ENCODE results near the gene PAK5. TPM values are rescaled to one million over a fixed set of nuclear protein-coding genes. Genes with fewer than 3 reads are reported as not detected.

The PAK5 gene
- total RNA-seq, 1 experiment from 2014 or later: not detected

- no peak for TF ChIP-seq YY1 (IDR thresholded peaks at IDR 0.05; ENCODE audit: extremely low read depth, insufficient replicate concordance, low read depth, low read length)
- no peak for TF ChIP-seq TCF7L2 (IDR thresholded peaks at IDR 0.05; ENCODE audit: borderline replicate concordance, extremely low read depth, insufficient read depth, insufficient read length)
- no peak for TF ChIP-seq POLR2AphosphoS5 (IDR thresholded peaks at IDR 0.05; ENCODE audit: low read depth, low read length)
- no peak for TF ChIP-seq SP1 (IDR thresholded peaks at IDR 0.05; ENCODE audit: low read depth)
- no peak for TF ChIP-seq CBX3 (IDR thresholded peaks at IDR 0.05; ENCODE audit: low read depth)
- TF ChIP-seq CEBPB (IDR thresholded peaks at IDR 0.05; ENCODE audit: low read depth): no peak
- TF ChIP-seq EZH2phosphoT487 (IDR thresholded peaks at IDR 0.05; ENCODE audit: borderline replicate concordance): no peak
Observed at GRCh38 chr20:9500121-9500520, 338.8 kb downstream of the PAK5 start (continued).

GRCh38 chr20:9499126-9499899, 339.6 kb downstream of the PAK5 start:
- TF ChIP-seq ELF1 (IDR thresholded peaks at IDR 0.05; ENCODE audit: borderline replicate concordance, low read depth) (no peak), SIN3A (IDR thresholded peaks at IDR 0.05; ENCODE audit: low read depth) (no peak), FOSL1 (IDR thresholded peaks at IDR 0.05; ENCODE audit: low read depth) (no peak), POLR2A (IDR thresholded peaks at IDR 0.05; ENCODE audit: borderline replicate concordance, extremely low read depth, insufficient read depth, insufficient read length) (no peak), ZBTB33 (IDR thresholded peaks at IDR 0.05; ENCODE audit: extremely low read depth, insufficient replicate concordance, low read length) (no peak), YY1 (IDR thresholded peaks at IDR 0.05; ENCODE audit: extremely low read depth, insufficient replicate concordance, low read depth, low read length) (no peak), EGR1 (IDR thresholded peaks at IDR 0.05; ENCODE audit: low read depth) (no peak), MAX (IDR thresholded peaks at IDR 0.05) (no peak)
- RAD21 ChIA-PET (ENCODE audit: low non-redundant PET in 1 of 2, low total read pairs in 2 of 2, uncharacterized antibody in 2 of 2, unreplicated experiment in 2 of 2): no interaction called here
- BruUV-seq (replicated peaks): no TSS peak

More at GRCh38 chr20:9499126-9499899, 339.6 kb downstream of the PAK5 start:
- ATAC-seq (no peak), DNase-seq (ENCODE audit: low read depth, low spot score) (no peak)
- Histone ChIP-seq H3K27ac (ENCODE audit: low read depth, low read length) (no peak overlapping the region), H3K4me3 (replicated peaks in 1 of 2; ENCODE audit: low read depth in 1 of 2, low read length in 2 of 2) (no peak overlapping the region), H3K4me2 (ENCODE audit: low read length) (no peak overlapping the region), H3K4me1 (ENCODE audit: control insufficient read depth in 1 of 2, insufficient read depth in 2 of 2, low read length in 2 of 2) (no peaks in the 10 kb centered on the region), H3K36me3 (ENCODE audit: control insufficient read depth in 1 of 2, insufficient read depth in 2 of 2, low read length in 2 of 2) (no peaks in the 10 kb centered on the region), H3K27me3 (ENCODE audit: insufficient read depth, low read length) (peaks cover 10% of the 10 kb centered on the region; the same call in 1 of the 2 replicates), H2AFZ (ENCODE audit: low read depth, low read length, poor library complexity, severe bottlenecking) (no peak overlapping the region), H3K9me2 (ENCODE audit: insufficient read depth) (no peaks in the 10 kb centered on the region), H3K9ac (ENCODE audit: low read length) (no peak overlapping the region), H3K79me2 (ENCODE audit: insufficient read depth, low read length) (no peaks in the 10 kb centered on the region), H3K9me3 (ENCODE audit: control insufficient read depth in 1 of 2, insufficient read depth in 1 of 2, low read depth in 1 of 2, low read length in 2 of 2) (no peaks in the 10 kb centered on the region), H4K20me1 (ENCODE audit: insufficient read depth) (no peaks in the 10 kb centered on the region)
- intact Hi-C loops (cut with micrococcal nuclease): no loop called here
- ChIA-PET CTCF (no interaction called here), POLR2A (no interaction called here)
